CD4-positive, alpha-beta T cell treated with Interleukin-15 for 1 hour (primary cell): ENCODE results near the gene HPCAL4.

Experiments
- DNase-seq: peaks from one replicate; pipeline ENCODE4 v3.0.0-alpha.2; 2020

The HPCAL4 gene

DNA sequence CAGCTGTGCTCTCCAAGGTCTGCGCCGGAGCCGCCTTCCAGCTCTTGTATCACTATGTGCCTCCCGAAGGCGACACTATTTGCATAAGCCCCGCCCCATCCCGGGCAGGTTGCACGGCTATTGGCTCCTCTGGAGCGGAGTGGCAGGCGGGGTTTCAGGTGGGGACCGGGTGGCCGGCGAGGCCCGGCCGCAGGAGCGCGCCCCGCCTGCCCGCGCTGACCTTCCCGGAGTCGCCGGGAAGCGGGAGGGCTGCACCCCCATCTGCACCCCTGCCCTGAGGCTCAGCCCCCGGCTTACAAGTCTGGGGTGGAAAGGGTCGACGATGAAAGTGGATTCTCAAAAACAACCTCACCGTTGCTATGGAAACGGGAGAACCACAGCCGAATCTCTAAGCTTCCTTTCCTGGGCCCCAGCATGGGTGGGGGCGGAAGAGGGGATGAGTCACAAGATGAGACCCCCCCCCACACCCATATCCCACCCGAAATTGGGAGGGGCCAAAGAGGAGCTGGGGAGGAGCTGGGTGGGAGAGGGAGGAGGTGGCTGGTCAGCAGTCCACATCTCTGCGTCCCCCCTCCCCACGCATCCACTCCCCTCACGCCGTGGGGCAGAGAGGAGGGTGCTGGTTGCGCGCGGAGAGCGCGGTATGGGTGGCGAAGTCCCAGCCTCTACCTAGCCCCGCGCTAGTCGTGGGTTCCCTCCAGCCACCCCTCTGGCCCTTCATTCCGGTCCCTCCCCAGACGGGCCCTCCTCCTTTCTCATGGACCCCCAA lies at the start of gene HPCAL4:
Gene HPCAL4 (minus strand): TSS at position 51 of the 769 bp plus-strand sequence. CDS start 6,830 bp downstream, outside the sequence.
- peak; percentile 93 for DNase-seq

DNA sequence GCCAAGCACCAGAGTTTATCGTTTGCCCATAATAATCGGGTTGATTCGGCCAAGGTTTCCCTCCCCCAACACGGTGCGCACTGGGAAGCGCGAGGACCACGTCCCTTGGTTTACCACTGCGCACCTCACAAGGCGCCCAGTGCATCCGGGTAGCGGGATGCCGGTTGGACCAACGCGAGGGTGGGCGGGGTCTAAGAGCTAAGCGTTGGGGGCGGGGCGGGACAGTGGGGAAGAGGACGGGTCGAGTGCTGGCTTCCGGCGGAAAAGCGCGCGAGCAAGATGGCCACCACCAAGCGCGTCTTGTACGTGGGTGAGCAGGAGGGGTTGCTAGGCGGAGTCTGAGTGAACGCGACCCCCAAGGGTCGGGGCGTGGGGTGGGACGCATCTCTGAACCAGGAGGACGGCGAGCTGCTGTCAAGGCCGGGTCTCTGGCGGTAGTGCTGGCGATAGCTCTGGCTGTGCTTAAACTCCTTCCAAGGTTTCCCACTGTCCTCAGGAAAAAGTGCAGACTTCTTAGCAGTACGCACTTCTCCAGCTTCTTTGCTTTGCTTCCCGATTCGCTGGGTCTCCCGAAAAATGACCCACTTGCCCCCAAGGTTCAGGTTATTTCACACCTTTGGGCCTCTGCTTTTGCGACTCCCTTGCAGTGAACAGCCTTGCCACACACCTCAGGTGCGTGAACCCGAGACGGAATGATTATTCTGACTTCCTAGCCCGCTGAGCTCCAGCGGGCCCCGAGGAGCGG lies 47.6 kb upstream of the HPCAL4 start, which contains the start of gene PPIE:
Gene PPIE (plus strand): TSS at position 261 of the 745 bp plus-strand sequence. CDS start 19 bp downstream, at position 280.
- peak; percentile 93 for DNase-seq

DNA sequence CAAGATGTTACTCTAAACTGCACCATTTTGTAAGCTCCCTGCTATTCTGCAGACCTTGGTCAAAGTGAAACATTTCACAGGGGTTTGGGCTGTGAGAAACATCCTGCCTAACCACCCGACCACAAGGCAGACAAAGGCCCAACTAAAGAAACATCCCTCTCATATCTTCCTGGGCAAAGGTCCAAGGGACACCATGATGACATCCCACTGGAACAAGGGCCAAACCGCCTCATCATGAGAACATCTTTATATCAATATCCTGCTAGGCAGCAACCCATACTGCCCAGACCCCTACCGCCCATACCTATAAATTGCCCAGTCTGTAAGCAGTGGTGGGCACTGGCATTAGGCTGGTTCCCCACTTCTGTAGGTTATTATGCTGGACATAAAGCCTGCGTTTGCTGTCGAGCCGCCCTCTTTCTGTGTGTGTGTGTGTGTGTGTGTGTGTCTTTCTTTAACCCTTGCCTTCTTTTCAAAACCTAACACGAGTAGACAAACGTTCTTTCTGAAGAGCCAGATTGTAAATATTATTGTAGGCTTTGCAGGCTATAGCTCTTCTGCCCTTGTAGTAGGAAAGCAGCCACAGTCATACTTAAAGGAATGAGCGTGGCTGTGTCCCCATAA lies 46.4 kb upstream of the HPCAL4 start:
- no peak for DNase-seq

DNA sequence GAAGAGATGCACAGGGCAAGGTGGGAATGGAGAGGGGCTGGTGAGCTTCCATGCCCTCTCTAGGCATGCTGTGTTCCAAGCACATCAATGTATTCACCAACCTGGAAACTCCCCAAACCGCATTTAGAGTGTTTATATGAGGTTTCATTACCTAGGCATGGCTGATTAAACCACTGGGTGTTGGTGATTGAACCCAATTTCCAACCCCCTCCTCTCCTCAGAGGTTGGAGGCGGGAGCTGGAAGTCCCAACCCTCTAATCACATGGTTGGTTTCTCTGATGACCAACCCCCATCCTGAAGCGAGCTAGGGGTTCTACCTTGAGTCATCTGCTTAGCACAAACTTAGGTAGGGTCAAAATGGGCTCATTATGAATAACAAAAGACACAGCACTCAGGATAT lies 44.5 kb upstream of the HPCAL4 start:
- no peak for DNase-seq

DNA sequence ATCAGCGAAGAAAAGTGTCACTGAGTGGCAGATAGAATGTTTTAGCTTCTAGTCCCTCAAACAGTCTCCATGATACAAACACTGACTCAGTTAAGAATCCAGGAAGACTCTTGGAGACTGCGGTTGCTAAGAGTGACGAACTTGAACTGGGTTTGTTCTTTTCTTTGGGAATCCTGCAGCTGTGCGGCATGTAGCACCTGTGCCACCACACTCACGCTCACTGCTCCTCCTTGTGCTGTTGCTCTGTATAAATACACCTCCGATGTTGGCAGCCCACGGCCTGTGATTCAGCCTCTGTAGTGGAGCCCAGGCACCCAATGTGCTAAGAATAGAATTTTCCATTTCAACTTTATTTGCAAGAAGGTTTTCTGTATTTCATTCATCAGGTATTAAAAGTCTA lies 41.9 kb upstream of the HPCAL4 start:
- DNase-seq, result no peak

DNA sequence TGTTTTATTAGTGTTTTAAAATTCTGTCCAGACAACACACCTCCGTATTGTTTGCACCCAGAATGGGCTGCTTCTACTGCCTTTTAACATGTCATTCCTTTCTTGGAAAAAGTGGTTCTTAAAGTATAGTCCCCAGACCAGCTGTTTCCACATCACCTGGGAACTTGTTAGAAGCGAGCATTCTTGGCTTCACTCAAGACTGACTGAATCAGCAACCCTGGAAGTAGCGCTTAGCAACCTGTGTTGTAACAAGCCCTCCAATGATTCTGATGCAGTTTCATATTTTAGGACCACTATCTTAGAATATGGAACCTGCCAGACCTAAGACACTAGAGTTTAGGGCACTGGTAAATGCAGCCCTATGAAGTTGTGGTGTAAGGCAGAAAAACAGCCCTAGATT lies 41.5 kb upstream of the HPCAL4 start:
- no peak for DNase-seq

DNA sequence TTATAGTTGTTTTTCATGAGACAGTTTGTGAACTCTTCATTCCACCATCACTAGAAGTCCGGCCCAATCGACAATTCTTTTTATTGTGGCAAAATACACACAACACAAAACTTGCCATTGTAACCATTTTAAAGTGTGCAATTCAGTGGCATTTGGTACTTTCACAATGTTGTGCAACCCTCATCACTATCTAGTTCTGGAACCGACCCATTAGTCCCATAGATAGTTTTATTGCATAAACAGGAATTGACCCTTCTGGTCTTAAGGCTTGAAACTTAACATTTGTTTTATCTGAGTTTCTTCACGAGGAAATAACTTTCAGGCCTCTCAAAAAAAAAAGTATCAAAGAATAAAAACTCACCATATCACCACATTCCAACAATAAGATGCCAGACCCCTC lies 38.6 kb upstream of the HPCAL4 start:
- no peak for DNase-seq

DNA sequence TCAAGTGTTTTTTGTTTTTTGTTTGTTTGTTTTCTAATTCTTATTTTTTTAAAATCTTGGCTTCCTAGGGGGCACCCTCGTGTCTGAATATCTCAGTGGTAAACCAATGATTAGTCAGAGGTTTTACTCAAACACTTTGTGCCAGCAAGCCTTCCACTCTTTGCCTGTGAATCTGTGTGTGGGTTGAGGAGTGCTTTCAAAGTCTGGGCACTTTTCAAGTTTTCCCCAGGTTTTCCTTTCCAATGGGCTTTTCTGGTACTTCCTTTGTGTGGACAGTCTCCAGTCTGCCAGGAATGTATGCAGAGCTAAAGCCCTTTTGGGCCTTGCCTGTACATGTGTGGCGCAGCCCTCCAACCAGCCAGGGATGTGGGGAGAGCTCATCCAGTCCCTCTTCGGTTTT lies 37.8 kb upstream of the HPCAL4 start:
- DNase-seq, result no peak

DNA sequence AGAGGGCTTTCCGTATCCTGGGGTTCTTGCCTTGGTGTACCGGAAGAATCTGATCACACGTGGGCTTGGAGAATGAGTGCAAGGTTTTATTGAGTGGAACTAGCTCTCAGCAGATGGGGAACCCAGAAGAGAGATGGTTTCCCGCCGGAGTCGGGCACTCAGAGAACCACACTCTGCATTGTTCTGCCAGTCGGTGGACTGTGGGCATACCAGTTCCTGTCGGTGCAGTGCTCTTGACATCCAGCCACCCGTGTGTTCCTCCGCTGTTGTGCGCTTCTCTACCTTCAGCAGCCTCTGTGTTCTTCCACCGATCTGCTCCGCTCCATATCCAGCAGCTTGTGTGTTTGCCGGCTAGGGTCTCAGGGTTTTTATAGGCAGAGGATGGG lies 36.7 kb upstream of the HPCAL4 start:
- no peak for DNase-seq

DNA sequence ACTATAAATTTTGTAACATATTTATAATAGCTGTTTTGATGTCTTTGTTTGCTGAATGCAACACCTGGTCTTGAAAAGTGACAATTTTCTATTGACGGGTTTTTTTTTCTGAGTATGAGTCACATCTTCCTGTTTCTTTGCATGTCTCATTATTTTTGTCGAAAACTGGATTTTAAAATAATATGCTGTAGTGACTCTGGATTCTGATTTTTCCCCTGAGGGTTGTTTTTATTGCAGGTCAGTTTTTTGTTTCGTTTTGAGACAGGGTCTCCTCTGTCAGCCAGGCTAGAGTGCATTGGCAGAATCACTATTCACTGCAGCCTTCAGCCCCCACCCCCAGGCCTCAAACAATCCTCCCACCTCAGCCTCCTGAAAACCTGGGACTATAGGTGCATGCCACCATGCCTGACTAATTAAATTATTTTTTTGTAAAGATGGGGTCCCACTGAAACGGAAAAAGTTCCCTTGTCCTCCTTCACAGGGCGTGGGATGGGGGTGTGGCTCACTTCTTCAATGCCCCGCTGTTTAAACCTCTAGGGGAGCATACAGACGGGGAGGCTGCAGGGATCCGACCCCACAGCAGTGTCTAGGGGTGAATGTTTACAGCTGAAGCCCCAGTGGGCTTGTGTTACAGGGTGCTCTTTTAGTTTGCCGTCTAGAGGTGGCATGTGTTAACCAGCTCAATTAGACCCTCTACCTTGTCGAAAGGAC lies 36.1 kb upstream of the HPCAL4 start:
- DNase-seq, result no peak

DNA sequence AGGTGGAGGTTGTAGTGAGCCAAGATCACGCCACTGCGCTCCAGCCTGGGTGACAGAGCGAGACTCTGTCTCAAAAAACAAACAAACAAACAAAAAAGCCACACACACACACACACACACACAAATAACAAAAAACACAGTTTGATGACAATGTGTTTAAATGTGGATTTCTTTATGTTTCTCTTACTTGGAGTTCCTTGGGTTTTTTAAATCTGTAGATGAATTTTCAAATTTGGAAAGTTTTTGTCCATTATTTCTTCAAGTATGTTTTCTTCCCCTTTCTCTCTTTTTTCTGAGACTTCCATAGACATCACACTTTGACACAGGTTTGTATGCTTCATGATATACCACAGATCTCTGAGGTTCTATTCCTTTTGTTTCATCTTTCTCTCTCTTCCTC lies 35.4 kb upstream of the HPCAL4 start:
- DNase-seq, result no peak

DNA sequence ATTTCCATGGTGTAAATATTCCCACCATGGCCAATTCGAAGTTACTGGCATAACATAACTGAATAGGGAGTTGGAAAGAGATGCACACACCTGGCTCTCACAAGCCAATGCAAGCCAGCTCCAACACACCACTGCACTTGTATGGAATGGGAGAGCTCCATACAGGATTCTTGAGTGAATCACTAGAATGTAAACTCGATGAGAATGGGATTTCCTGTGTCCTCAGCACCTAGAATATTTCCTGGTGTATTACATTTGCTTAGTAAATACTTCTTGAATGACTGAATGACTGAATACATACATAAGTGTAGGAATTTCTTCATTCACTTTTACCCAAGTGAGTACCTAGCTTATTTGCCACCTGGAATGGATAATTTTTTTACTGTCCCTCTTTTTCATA lies 31.3 kb upstream of the HPCAL4 start:
- DNase-seq, result no peak

DNA sequence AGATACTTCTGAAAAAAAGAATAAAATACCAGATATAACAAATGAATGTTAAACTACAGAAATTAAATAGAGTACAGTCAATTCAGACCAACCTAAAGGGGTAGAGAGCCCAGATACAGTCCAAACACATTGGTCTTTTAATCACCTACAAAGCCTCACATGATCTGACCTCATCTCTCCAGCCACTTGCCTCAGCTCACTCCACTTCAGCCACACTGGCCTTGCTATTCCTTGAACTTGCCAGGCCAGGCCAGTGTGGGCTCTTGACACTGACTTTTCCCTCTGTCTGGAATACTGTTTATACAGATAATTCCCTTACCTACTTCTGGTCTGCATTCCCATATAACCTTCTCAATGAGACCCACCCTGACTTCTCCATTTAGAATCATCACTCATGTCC lies 30.4 kb upstream of the HPCAL4 start:
- DNase-seq, result no peak

DNA sequence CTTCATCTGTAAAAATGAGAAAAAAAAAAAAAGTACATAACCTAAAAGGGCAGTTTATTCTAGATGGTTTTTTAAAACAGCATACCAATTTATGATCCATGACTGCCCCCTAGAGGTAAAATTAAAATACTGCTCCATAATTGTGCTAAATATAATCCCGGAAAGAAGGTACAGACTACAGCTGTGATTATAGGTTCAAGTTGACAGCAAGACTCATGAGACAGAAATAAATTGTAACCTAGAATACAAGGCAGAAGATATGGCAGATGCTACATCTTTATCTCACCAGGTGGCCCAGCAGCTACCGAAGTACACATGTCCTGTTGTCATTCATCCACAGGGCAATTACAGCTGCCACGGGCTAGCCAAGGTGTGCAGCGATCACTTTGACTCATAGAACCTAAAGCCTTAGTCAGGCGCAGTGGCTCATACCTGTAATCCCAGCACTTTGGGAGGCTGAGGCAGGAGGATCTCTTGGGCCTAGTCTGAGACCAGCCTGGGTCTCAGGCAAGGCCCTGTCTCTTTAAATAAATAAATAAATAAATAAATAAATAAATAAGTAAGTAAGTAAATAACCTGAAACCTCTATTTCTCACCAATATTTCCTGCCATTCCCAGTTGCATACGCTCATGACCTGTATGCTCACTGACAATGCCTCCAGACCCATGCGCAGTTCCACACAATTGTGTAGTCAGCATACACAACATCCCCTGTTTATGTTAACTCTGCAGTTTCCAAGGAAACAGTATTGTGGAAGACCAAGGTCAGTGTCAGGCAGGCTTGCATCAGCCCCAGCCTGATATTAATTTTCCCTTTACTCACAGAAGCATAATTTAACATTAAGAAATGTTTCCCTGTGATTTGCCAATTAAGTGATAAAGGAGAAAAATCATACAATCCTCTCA lies 29.1 kb upstream of the HPCAL4 start:
- DNase-seq, result no peak

DNA sequence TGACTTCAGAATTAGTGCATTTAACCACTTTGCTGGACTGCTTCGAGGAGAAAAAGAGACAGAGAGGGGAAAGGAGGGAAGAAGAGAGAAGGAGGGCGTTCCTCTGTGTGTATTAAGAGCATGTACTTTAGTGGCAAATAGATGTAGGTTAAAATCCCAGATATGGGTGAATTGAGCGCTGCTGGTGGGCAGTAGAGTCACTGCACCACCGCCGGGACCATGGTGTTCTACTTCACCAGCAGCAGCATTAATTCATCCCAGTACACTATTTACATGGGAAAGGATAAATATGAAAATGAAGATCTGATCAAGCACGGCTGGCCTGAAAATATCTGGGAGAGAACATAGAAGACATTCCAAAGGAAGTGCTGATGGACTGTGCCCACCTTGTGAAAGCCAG lies 26.6 kb upstream of the HPCAL4 start:
- DNase-seq, result no peak

DNA sequence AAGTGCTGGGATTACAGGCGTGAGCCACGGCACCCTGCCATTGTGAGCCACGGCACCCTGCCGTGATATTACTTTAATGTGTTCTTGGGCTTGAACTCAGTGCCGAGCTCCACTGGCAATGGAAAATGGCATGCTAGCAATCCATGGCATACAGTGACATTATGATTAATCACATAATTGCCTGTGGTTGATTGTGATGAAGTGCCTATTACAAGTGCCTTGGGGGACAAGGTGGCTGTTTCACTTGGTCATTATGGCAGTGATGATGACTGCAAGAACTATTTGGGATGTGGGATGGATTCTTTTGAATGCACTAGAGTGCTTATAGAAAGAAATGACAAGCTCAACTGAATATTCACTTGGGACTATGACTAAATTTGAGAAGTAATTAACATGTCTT lies 22.3 kb upstream of the HPCAL4 start:
- no peak for DNase-seq

DNA sequence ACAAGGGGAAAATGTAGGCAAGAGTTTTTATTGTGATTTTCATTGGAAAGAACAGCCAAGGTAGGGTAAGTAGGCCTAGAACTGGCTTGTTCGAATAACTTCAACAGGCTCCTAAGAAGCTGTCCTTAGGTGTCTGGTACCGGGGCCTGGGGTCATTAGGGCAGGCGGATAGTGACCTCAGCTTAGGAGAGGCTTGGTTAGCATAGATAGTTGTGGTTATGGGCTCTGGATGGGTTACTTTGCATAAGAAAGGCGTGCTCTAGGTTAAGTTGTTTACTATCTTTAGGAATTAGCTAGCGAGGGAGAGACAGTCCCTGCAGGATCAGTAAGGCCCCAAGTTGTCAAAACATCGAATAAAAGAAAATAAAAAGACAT lies 20.7 kb upstream of the HPCAL4 start:
- no peak for DNase-seq

DNA sequence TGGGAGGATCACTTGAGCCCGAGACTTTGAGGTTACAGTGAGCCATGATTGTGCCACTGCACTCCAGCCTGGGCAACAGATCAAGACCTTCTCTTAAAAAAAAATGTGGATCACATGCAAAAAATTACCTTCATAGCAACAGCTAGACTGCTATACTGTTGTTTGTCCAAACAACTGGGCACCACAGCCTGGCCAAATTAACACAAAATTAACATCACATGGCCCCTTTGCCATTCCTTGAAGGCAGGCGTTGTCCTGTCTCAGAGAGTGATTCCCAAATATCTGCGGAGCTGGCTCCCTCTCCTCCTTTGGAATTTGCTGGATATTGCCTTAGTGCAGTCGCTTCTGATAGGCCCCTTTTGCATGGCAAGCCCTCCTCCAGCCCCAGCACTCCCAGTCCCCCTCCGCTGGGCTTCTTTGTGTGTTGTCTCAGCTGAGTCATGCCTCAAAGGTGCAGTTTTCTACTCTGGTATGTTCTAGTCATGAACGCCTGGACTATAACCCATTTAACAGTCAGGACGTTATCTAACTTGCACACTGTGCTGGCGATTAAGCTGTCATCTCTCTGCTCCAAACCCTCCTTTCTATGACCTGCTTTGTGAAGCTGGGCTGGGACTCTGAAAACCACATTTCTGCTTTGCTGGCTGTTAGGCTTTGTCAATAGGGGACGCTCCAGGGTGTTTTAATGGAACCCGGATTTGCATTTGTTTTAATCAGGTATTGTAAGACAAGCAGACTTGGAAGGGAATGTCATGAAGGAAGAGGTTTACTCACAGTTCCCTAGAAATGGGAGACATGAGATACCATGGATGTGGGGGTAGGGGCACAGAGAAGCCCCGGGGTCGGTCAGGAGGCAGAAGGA lies 20.1 kb upstream of the HPCAL4 start:
- no peak for DNase-seq

DNA sequence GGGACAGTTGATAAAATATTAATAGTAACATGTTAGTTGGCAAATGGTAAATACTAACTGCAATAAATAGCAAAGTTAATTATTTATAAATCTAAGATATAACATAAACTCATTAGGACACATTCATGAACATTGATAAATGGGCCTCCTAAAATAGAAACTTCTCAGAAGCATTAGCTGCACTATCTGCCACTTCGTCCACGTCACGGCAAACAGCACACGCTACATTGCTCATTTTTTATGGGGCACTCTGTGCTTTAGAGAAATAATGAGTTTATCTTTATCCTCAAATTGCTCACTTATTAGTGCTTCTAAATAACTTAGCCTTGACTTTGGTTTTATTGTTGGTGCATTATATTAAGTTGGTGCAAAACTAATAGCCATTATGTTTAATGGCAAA lies 16.3 kb upstream of the HPCAL4 start:
- no peak for DNase-seq

DNA sequence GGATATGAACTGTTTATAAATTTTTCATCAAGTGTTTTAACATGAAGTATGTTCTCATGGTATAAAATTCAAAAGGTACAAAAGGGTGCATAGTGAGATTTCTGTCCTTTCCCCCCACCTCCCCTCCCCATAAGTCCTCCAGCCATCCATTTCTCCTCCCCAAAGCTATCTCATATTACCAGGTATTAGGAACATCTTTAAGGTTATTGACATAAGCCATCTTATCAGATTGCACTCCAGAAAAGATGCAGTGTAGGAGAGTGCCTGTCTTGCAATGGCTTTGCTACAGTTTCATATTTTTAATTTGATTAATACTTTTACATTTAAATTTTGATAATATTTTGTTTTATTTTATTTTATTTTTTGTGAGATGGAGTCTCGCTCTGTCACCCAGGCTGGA lies 13.5 kb upstream of the HPCAL4 start:
- no peak for DNase-seq

DNA sequence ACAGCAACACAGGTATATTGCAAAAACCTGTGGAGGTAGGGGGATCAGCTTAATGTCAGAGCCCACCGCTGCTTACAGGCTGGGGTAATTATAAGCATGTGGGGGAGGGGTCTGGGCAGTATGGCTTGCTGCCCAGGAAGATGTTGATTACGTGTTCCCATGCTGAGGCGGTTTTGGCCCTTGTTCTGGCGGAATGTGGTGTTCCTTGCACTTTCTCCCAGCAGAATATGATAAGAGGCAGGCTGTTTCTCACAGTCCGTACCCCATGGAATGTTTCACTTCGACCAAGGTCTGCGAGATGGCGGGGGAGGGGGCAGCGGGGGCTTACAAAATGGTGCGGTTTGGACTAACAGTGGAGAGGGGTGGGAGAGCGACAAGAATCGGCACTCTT lies 9.8 kb upstream of the HPCAL4 start:
- no peak for DNase-seq
